Thoracic aorta (tissue), 2 donors: ENCODE results near the gene DGKB. TPM values are rescaled to one million over a fixed set of nuclear protein-coding genes. Genes with fewer than 3 reads are reported as not detected.

Experiments
- ATAC-seq: fragments of 150-250 bp; one replicate; pipeline ENCODE4 v1.8.0; 2017; ENCODE audit warnings: low read depth; ENCODE audit not compliant: insufficient number of reproducible peaks, low FRiP score
- DNase-seq: peaks from one replicate; pipeline ENCODE4 v3.0.0-alpha.2; 2020; ENCODE audit warnings: low spot score
- H3K27ac ChIP-seq, 2 donors: fragments of 200-600 bp; sonication (generic); 1 replicate in 1 of 2; 2 replicates in 1 of 2; pipeline ENCODE4 v1.5.1; 2016; ENCODE audit warnings: mild to moderate bottlenecking in 2 of 2, moderate library complexity in 2 of 2
- H3K27me3 ChIP-seq: fragments of 200-600 bp; sonication (generic); replicated peaks from 2 replicates; pipeline ENCODE4 v1.6.0; 2016; ENCODE audit warnings: mild to moderate bottlenecking; ENCODE audit not compliant: insufficient read depth
- H3K36me3 ChIP-seq: fragments of 200-600 bp; sonication (generic); one replicate; pipeline ENCODE4 v1.5.1; 2016
- H3K4me1 ChIP-seq, 2 donors: fragments of 200-600 bp; sonication (generic); 1 replicate in 1 of 2; 2 replicates in 1 of 2; pipeline versions ENCODE4 v1.5.1 to v1.6.0; 2016; ENCODE audit warnings: low read depth in 2 of 2, mild to moderate bottlenecking in 1 of 2; ENCODE audit not compliant: control insufficient read depth in 1 of 2
- H3K4me3 ChIP-seq: fragments of 200-600 bp; sonication (generic); 2 replicates; pipeline ENCODE4 v1.5.1; 2016; ENCODE audit warnings: mild to moderate bottlenecking
- H3K9me3 ChIP-seq: fragments of 200-600 bp; sonication (generic); 2 replicates; pipeline ENCODE4 v1.5.1; 2016
- total RNA-seq, 2 donors: library from RNA; depleted of rRNA; stranded (reverse); fragments of >200 nt; gene quantifications; one replicate each; pipeline versions ENCODE4 v1.1.0 to v1.2.3, GENCODE V29; 2016
- TF ChIP-seq, protein P1 (sequence below): fragments of 200-600 bp; sonication (generic); IDR thresholded peaks from one replicate; pipeline ENCODE4 v1.5.1; 2019; ENCODE audit warnings: antibody characterized with exemption

DGKB gene
- total RNA-seq, 2 donors from 2014 or later: 0.56 TPM; not detected in 1

DNA sequence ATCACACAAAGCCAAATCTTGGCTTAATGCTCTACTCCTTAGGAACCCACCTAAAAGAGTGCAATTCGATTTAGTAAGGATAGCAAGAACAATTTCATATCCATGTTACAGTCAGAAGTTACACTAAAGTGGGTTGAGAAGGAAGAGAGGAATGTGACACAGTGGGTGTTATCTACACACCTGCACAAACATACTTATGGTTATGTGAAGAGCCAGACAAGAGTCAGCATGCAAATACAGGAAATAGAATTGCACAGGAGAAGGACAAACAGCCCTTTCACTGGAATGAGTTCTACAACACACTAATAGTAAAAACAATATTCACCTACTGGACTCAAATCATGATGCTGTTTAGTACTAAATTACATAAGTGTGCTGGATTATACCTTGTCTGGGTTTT, 262.8 kb downstream of the DGKB start:
- DNase-seq (no peak), ATAC-seq (no peak)
- no peaks in the 10 kb centered on the region for H3K27me3 ChIP-seq
- TF ChIP-seq, protein P1, sequence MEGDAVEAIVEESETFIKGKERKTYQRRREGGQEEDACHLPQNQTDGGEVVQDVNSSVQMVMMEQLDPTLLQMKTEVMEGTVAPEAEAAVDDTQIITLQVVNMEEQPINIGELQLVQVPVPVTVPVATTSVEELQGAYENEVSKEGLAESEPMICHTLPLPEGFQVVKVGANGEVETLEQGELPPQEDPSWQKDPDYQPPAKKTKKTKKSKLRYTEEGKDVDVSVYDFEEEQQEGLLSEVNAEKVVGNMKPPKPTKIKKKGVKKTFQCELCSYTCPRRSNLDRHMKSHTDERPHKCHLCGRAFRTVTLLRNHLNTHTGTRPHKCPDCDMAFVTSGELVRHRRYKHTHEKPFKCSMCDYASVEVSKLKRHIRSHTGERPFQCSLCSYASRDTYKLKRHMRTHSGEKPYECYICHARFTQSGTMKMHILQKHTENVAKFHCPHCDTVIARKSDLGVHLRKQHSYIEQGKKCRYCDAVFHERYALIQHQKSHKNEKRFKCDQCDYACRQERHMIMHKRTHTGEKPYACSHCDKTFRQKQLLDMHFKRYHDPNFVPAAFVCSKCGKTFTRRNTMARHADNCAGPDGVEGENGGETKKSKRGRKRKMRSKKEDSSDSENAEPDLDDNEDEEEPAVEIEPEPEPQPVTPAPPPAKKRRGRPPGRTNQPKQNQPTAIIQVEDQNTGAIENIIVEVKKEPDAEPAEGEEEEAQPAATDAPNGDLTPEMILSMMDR: no peak
- H3K4me1 ChIP-seq: no peaks in the 10 kb centered on the region
- H3K4me3 ChIP-seq: no peak overlapping the region
- no peak overlapping the region for H3K27ac ChIP-seq
- H3K9me3 ChIP-seq: peaks cover 6% of the 10 kb centered on the region
- no peaks in the 10 kb centered on the region for H3K36me3 ChIP-seq

DNA sequence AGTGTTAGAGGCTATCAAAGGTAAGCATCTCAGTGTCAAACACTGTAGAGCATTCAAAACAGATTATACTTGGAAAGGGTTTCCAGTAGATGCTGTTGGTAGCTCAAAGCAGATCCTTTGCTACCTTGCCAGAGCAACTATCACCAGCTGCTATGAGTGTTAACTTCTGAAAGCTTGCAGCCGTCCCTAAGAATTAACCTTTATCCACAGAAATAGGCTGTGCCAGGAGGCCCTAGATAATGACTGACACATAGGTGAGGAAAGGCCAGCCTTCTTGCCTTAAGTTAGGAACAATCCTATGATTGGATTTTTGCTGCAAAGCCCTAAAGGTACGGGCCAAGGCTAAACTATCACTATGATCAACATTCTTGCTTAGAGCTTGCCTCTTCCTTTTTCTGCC, 263.2 kb downstream of the DGKB start:
- ATAC-seq (no peak), DNase-seq (no peak)
- H3K36me3 ChIP-seq: no peaks in the 10 kb centered on the region
- H3K27ac ChIP-seq: no peak overlapping the region
- H3K4me1 ChIP-seq: no peaks in the 10 kb centered on the region
- no peak overlapping the region for H3K4me3 ChIP-seq
- no peaks in the 10 kb centered on the region for H3K27me3 ChIP-seq
- TF ChIP-seq, protein P1: no peak
- peaks cover 4% of the 10 kb centered on the region for H3K9me3 ChIP-seq

DNA sequence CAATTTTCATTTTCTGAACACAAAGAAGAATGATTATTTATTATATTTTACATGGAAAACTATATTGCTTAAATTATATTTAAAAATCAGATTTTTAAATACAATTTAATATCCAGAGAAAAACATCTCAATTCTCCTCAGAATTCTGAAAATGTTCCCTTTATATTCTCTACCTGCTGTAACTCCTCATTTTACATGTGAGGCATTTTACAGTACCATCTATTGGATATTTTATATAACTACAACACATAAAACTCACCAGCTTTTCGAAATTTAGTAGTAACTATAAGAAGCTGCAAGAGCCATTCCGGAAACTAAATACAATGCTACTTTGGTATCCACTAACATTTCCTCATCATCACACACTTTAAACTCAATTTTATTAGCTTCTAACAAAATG, 264.6 kb downstream of the DGKB start:
- H3K4me3 ChIP-seq: no peak overlapping the region
- no peak for DNase-seq
- H3K36me3 ChIP-seq: no peaks in the 10 kb centered on the region
- H3K27me3 ChIP-seq: no peaks in the 10 kb centered on the region
- no peak overlapping the region for H3K27ac ChIP-seq
- H3K4me1 ChIP-seq: no peaks in the 10 kb centered on the region
- TF ChIP-seq, protein P1: no peak
- no peaks in the 10 kb centered on the region for H3K9me3 ChIP-seq
- no peak for ATAC-seq

DNA sequence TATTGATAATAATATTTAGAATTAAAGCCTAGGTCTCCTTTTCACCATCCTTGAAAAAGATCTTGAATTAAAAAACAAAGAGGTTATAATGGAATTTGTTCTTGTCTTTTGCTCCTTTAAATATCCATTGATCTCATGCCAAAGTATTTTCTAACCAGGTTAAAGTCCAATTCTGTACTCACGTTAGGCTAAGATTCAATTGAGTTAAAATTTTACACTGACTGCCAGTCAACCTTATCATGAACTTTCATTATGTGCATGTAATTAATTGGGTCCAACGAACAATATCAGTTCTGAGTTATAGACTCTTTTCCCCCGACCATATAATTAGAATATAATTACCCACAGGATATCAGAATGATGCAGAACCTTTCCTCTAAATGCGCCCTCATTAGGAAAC, 266.6 kb downstream of the DGKB start:
- H3K27me3 ChIP-seq: no peaks in the 10 kb centered on the region
- H3K27ac ChIP-seq: no peak overlapping the region
- no peaks in the 10 kb centered on the region for H3K36me3 ChIP-seq
- ATAC-seq (no peak), DNase-seq (no peak)
- TF ChIP-seq, protein P1: no peak
- no peaks in the 10 kb centered on the region for H3K4me1 ChIP-seq
- no peak overlapping the region for H3K4me3 ChIP-seq
- no peaks in the 10 kb centered on the region for H3K9me3 ChIP-seq

DNA sequence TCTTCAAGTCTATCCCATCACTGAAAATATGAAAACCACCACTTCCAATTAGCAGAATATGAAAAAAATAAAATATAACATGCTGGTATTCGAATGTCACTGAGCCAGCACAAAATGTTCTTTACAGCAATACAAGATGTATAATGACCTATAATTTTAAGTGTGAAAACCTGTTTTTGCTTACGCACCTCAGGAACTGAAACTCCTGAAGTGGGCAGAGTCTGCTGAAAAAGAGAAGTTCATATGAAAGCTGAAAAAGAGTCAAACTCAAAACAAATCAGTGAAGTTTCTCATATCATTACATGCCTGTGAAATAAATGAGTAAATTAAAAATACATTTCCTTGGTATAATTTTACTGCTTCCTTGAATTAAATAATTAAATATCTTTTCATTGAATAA, 272.5 kb downstream of the DGKB start:
- no peaks in the 10 kb centered on the region for H3K36me3 ChIP-seq
- H3K27me3 ChIP-seq: no peaks in the 10 kb centered on the region
- no peak overlapping the region for H3K27ac ChIP-seq
- DNase-seq: no peak
- TF ChIP-seq, protein P1: no peak
- no peaks in the 10 kb centered on the region for H3K9me3 ChIP-seq
- no peaks in the 10 kb centered on the region for H3K4me1 ChIP-seq
- no peak for ATAC-seq
- H3K4me3 ChIP-seq: no peak overlapping the region
